Astrocyte (in vitro differentiated cells and primary cell): ENCODE data around the gene AK1. TPM values are rescaled to one million over a fixed set of nuclear protein-coding genes. Genes with fewer than 3 reads are reported as not detected.

Experiments used
- DNase-seq: peaks from one replicate; pipeline ENCODE4 v3.0.0-alpha.2; 2010; ENCODE audit warnings: low read depth
- FAIRE-seq: peaks from 2 replicates; lab custom pipeline; 2011; peaks lifted over from hg19 to GRCh38; lab: Jason Lieb, UNC
- H2AFZ ChIP-seq: 2 replicates; pipeline ENCODE4 v1.6.0; 2012; ENCODE audit warnings: low read depth, low read length, inconsistent platforms
- H3K27ac ChIP-seq: 2 replicates; pipeline ENCODE4 v1.5.1; 2011; ENCODE audit warnings: low read depth, low read length, inconsistent platforms
- H3K27me3 ChIP-seq: 2 replicates; pipeline ENCODE4 v1.6.0; 2011; ENCODE audit warnings: low read length, inconsistent platforms; ENCODE audit not compliant: insufficient read depth
- H3K36me3 ChIP-seq: 2 replicates; pipeline ENCODE4 v1.5.1; 2011; ENCODE audit warnings: low read length, inconsistent platforms; ENCODE audit not compliant: insufficient read depth
- H3K4me1 ChIP-seq: 2 replicates; pipeline ENCODE4 v1.5.1; 2011; ENCODE audit warnings: low read length, inconsistent platforms; ENCODE audit not compliant: insufficient read depth
- H3K4me2 ChIP-seq: 2 replicates; pipeline ENCODE4 v1.6.0; 2012; ENCODE audit warnings: low read length, inconsistent platforms
- H3K4me3 ChIP-seq: 2 replicates; pipeline ENCODE4 v1.5.1; 2011; ENCODE audit warnings: low read depth, mild to moderate bottlenecking, low read length, inconsistent platforms; ENCODE audit not compliant: insufficient read depth
- H3K79me2 ChIP-seq: 2 replicates; pipeline ENCODE4 v1.6.0; 2012; ENCODE audit warnings: mild to moderate bottlenecking, low read length, inconsistent platforms; ENCODE audit not compliant: insufficient read depth
- H3K9ac ChIP-seq: 2 replicates; pipeline ENCODE4 v1.6.0; 2012; ENCODE audit warnings: mild to moderate bottlenecking, low read length, inconsistent platforms
- H3K9me3 ChIP-seq: 2 replicates; pipeline ENCODE4 v1.5.1; 2012; ENCODE audit warnings: low read depth, mild to moderate bottlenecking, low read length, inconsistent platforms; ENCODE audit not compliant: insufficient read depth
- H4K20me1 ChIP-seq: 2 replicates; pipeline ENCODE4 v1.6.0; 2012; ENCODE audit warnings: low read length, inconsistent platforms; ENCODE audit not compliant: insufficient read depth
- H3K27ac Mint-ChIP-seq: one replicate; pipeline ENCODE4 v1.8.0; 2021; ENCODE audit warnings: mild to moderate bottlenecking, mixed read lengths; ENCODE audit not compliant: unreplicated experiment
- H3K27me3 Mint-ChIP-seq: one replicate; pipeline ENCODE4 v1.8.0; 2021; ENCODE audit warnings: low read depth, mixed read lengths; ENCODE audit not compliant: unreplicated experiment
- H3K36me3 Mint-ChIP-seq: one replicate; pipeline ENCODE4 v1.8.0; 2021; ENCODE audit warnings: low read depth, mixed read lengths; ENCODE audit not compliant: unreplicated experiment
- H3K4me1 Mint-ChIP-seq: one replicate; pipeline ENCODE4 v1.8.0; 2021; ENCODE audit warnings: low read depth, mixed read lengths; ENCODE audit not compliant: unreplicated experiment
- H3K4me3 Mint-ChIP-seq: one replicate; pipeline ENCODE4 v1.8.0; 2021; ENCODE audit warnings: mild to moderate bottlenecking, moderate library complexity, mixed read lengths; ENCODE audit not compliant: unreplicated experiment
- H3K9me3 Mint-ChIP-seq: one replicate; pipeline ENCODE4 v1.8.0; 2021; ENCODE audit warnings: mild to moderate bottlenecking, mixed read lengths; ENCODE audit not compliant: unreplicated experiment
- EZH2 ChIP-seq: IDR thresholded peaks from 2 replicates; pipeline ENCODE4 v1.6.1; 2012; ENCODE audit warnings: mild to moderate bottlenecking, low read length, inconsistent platforms; ENCODE audit not compliant: insufficient read depth
- total RNA-seq: library from RNA; stranded (reverse); gene quantifications from 2 replicates; pipeline ENCODE4 v1.2.1, GENCODE V29; 2021
- TF ChIP-seq, protein P1 (sequence below): IDR thresholded peaks from 2 replicates; pipeline ENCODE4 v1.5.1; 2011; ENCODE audit warnings: low read depth, mild to moderate bottlenecking, inconsistent platforms, low read length, moderate library complexity; ENCODE audit not compliant: insufficient read depth

Gene AK1
- total RNA-seq, 1 donor from 2014 or later = 78.0 TPM

DNA sequence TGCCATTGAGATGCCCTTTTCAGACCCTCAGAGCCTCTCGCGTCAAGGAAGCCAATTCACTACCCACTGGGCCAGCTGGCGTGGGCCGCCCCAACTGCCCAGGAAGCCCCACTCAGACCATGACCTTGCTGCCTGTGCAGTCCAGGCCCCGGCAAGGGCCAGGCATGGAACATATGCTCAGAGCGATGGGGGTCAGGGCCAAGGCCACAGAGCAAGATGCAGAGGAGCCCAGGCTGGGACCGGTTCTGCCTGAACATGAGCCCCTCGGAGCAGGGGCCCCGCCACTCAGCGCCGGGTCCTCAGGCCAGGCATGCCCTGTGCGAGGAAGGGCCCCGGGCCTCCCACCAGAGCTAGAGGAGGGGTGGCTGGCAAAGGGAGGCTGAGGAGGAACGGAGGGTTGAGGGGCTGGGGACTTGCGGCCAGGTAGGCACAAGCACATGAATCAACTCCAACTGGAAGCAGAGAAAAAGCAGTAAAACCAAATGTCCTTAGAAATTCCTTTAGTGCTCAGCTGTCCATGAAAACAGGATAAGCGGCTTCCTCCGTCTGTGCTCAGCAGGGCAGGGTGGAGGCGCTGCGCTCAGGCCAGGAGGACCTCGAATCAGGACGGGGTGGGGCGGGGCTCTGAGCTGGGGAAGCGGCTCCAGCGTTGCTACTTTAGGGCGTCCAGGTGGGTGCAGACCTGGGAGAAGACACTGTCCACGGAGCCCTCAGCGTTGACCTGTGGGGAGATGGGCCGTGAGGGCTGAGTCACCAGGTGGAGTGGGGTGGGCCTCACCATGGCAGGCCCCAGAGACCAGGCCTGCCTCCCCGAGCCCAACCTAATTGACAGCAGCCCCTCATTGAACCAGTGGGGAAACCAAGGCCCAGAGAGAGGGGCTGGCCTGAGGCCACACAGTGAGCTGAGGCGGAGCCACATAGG is 9.9 kb downstream of the AK1 start:
- Histone ChIP-seq H3K4me2 (no peak overlapping the region), H3K36me3 (no peaks in the 10 kb centered on the region), H3K4me3 (no peak overlapping the region), H3K9ac (no peak overlapping the region), H3K79me2 (no peaks in the 10 kb centered on the region), H2AFZ (no peak overlapping the region), H4K20me1 (peaks cover 9% of the 10 kb centered on the region), H3K9me3 (no peaks in the 10 kb centered on the region), H3K27ac (no peak overlapping the region), H3K27me3 (no peaks in the 10 kb centered on the region), H3K4me1 (peaks cover 7% of the 10 kb centered on the region)
- Mint-ChIP-seq H3K27ac (no peak overlapping the region), H3K4me1 (peaks cover 10% of the 10 kb centered on the region), H3K4me3 (no peak overlapping the region), H3K27me3 (no peaks in the 10 kb centered on the region), H3K36me3 (peaks cover 13% of the 10 kb centered on the region), H3K9me3 (no peaks in the 10 kb centered on the region)
- TF ChIP-seq EZH2 = no peak
- TF ChIP-seq, protein P1, sequence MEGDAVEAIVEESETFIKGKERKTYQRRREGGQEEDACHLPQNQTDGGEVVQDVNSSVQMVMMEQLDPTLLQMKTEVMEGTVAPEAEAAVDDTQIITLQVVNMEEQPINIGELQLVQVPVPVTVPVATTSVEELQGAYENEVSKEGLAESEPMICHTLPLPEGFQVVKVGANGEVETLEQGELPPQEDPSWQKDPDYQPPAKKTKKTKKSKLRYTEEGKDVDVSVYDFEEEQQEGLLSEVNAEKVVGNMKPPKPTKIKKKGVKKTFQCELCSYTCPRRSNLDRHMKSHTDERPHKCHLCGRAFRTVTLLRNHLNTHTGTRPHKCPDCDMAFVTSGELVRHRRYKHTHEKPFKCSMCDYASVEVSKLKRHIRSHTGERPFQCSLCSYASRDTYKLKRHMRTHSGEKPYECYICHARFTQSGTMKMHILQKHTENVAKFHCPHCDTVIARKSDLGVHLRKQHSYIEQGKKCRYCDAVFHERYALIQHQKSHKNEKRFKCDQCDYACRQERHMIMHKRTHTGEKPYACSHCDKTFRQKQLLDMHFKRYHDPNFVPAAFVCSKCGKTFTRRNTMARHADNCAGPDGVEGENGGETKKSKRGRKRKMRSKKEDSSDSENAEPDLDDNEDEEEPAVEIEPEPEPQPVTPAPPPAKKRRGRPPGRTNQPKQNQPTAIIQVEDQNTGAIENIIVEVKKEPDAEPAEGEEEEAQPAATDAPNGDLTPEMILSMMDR = no peak
- DNase-seq (no peak), FAIRE-seq (no peak)

GRCh38 chr9:127866535-127866934 is 10.9 kb downstream of the AK1 start:
- Mint-ChIP-seq H3K36me3 (peaks cover 7% of the 10 kb centered on the region), H3K4me1 (peaks cover 2% of the 10 kb centered on the region), H3K4me3 (no peak overlapping the region), H3K27me3 (no peaks in the 10 kb centered on the region), H3K9me3 (no peaks in the 10 kb centered on the region), H3K27ac (no peak overlapping the region)
- Histone ChIP-seq H3K9ac (no peak overlapping the region), H4K20me1 (peaks cover 9% of the 10 kb centered on the region), H3K27me3 (no peaks in the 10 kb centered on the region), H3K27ac (no peak overlapping the region), H3K4me3 (no peak overlapping the region), H3K79me2 (no peaks in the 10 kb centered on the region), H3K36me3 (no peaks in the 10 kb centered on the region), H3K9me3 (no peaks in the 10 kb centered on the region), H2AFZ (no peak overlapping the region), H3K4me1 (no peaks in the 10 kb centered on the region), H3K4me2 (no peak overlapping the region)
- FAIRE-seq (no peak), DNase-seq (no peak)
- no peak for TF ChIP-seq EZH2

DNA sequence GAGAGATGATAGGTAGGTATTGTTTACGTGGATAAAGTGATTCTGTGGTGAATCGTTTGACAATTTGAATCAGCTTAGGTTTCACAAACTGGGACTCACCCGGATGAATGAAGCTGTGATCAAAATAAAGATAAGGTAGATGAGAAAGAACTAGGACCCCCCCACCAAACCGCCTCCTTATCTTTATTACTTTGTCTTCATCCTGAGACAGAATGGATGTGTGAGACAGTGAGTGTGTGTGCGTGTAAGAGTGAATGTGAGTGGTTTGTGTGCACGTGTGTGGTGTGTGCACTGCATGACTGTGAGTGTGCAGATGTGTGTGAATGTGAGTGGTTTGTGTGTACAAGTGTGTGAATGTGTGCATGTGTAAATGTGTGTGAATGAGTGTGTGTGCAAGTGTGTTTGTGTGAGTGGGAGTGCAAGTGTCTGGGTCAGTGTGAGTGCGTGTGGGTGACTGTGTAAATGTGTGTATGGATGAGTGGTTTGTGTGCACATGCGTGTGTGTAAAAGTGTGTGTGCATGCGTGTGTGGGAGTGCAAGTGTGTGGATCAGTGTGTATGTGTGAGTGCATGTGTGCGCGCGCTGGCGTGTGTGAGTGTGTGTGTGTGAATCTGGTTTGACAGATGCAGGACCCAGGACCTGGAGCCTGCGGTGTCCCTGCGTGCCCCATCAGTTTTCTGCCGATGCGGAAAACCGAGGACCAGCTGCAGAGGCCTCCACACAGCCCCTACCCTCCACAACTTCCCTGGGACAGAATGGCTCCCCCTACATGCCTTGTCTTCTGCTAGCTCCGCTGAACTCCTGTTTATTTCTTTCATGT is 11.6 kb downstream of the AK1 start:
- TF ChIP-seq EZH2 = no peak
- TF ChIP-seq, protein P1 = no peak
- Mint-ChIP-seq H3K27ac (no peak overlapping the region), H3K4me1 (no peaks in the 10 kb centered on the region), H3K4me3 (no peak overlapping the region), H3K36me3 (peaks cover 5% of the 10 kb centered on the region), H3K27me3 (peaks cover 2% of the 10 kb centered on the region), H3K9me3 (peaks cover 2% of the 10 kb centered on the region)
- Histone ChIP-seq H3K27ac (no peak overlapping the region), H3K79me2 (no peaks in the 10 kb centered on the region), H3K27me3 (no peaks in the 10 kb centered on the region), H3K4me1 (no peaks in the 10 kb centered on the region), H3K36me3 (no peaks in the 10 kb centered on the region), H2AFZ (no peak overlapping the region), H3K4me3 (no peak overlapping the region), H4K20me1 (peaks cover 9% of the 10 kb centered on the region), H3K9ac (no peak overlapping the region), H3K9me3 (no peaks in the 10 kb centered on the region), H3K4me2 (no peak overlapping the region)
- no peak for DNase-seq
- no peak for FAIRE-seq
